ENCODE results near the gene SRCAP.

SRCAP gene

GRCh38 chr16:30747799-30748633 lies 49.0 kb downstream of the SRCAP start, which contains the start of gene PHKG2:
PHKG2 (plus strand) TSS chr16:30748425; CDS start chr16:30748821, 396 bp downstream.
- H3K4me1 Mint-ChIP-seq (ENCODE audit: low read depth), result peaks cover 18% of the 10 kb centered on the region
- peaks cover 6% of the 10 kb centered on the region for H3K36me3 Mint-ChIP-seq
- H3K4me3 Mint-ChIP-seq, result peak within 1 kb of the TSS; percentile 89
- H3K9me3 Mint-ChIP-seq (ENCODE audit: low read depth), result no peaks in the 10 kb centered on the region
- peak within 1 kb of the TSS; percentile 91 for H3K27ac Mint-ChIP-seq
- H3K27me3 Mint-ChIP-seq, result no peaks in the 10 kb centered on the region

GRCh38 chr16:30748634-30749445 lies 49.9 kb downstream of the SRCAP start:
- peaks cover 4% of the 10 kb centered on the region for H3K36me3 Mint-ChIP-seq
- peak overlapping the region; percentile 89 for H3K4me3 Mint-ChIP-seq
- peaks cover 18% of the 10 kb centered on the region for H3K4me1 Mint-ChIP-seq (ENCODE audit: low read depth)
- no peaks in the 10 kb centered on the region for H3K9me3 Mint-ChIP-seq (ENCODE audit: low read depth)
- H3K27me3 Mint-ChIP-seq, result no peaks in the 10 kb centered on the region
- H3K27ac Mint-ChIP-seq, result peak overlapping the region; percentile 28

- Mint-ChIP-seq H3K27me3 (no peaks in the 10 kb centered on the region), H3K27ac (no peak overlapping the region), H3K4me1 (ENCODE audit: low read depth) (peaks cover 17% of the 10 kb centered on the region), H3K36me3 (peaks cover 3% of the 10 kb centered on the region), H3K9me3 (ENCODE audit: low read depth) (no peaks in the 10 kb centered on the region), H3K4me3 (peak overlapping the region; percentile 75)
Observed at GRCh38 chr16:30750201-30750600, 51.2 kb downstream of the SRCAP start.

GRCh38 chr16:30750876-30751465 lies 52.0 kb downstream of the SRCAP start:
- no peaks in the 10 kb centered on the region for H3K27me3 Mint-ChIP-seq
- peaks cover 17% of the 10 kb centered on the region for H3K4me1 Mint-ChIP-seq (ENCODE audit: low read depth)
- no peak overlapping the region for H3K27ac Mint-ChIP-seq
- no peak overlapping the region for H3K4me3 Mint-ChIP-seq
- H3K9me3 Mint-ChIP-seq (ENCODE audit: low read depth), result no peaks in the 10 kb centered on the region
- H3K36me3 Mint-ChIP-seq, result peaks cover 3% of the 10 kb centered on the region

DNA sequence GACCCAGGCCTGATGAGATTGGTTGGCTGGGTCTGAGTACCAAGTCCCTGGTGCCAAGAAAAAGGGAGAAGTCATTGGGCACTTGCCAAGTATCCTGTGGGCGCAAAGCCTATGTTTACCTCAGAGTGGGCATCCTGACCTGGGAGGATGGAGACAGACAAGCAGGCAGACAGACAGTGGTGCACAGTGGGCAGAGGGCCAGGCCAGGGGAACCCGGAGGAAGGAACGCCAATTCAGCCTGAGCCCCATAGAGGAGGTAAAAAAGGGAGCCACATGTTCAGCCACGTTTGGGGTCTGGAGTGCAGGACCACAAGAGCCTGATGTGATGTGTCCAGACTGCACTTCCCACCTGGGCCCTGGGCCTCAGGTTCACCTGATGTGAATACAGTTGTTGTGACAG lies 54.6 kb downstream of the SRCAP start:
- no peak overlapping the region for H3K27ac Mint-ChIP-seq
- H3K36me3 Mint-ChIP-seq, result peaks cover 3% of the 10 kb centered on the region
- H3K4me1 Mint-ChIP-seq (ENCODE audit: low read depth), result peaks cover 7% of the 10 kb centered on the region
- H3K9me3 Mint-ChIP-seq (ENCODE audit: low read depth), result no peaks in the 10 kb centered on the region
- H3K4me3 Mint-ChIP-seq, result no peak overlapping the region
- H3K27me3 Mint-ChIP-seq, result no peaks in the 10 kb centered on the region

GRCh38 chr16:30755955-30756780 lies 57.2 kb downstream of the SRCAP start:
- Mint-ChIP-seq H3K4me1 (ENCODE audit: low read depth) (peaks cover 7% of the 10 kb centered on the region), H3K4me3 (no peak overlapping the region), H3K27ac (no peak overlapping the region), H3K9me3 (ENCODE audit: low read depth) (no peaks in the 10 kb centered on the region), H3K27me3 (no peaks in the 10 kb centered on the region), H3K36me3 (peaks cover 3% of the 10 kb centered on the region)

GRCh38 chr16:30756781-30757100 lies 57.8 kb downstream of the SRCAP start:
- H3K9me3 Mint-ChIP-seq (ENCODE audit: low read depth), result no peaks in the 10 kb centered on the region
- H3K27me3 Mint-ChIP-seq, result no peaks in the 10 kb centered on the region
- peaks cover 3% of the 10 kb centered on the region for H3K36me3 Mint-ChIP-seq
- peaks cover 8% of the 10 kb centered on the region for H3K4me1 Mint-ChIP-seq (ENCODE audit: low read depth)
- no peak overlapping the region for H3K27ac Mint-ChIP-seq
- H3K4me3 Mint-ChIP-seq, result no peak overlapping the region

- peaks cover 3% of the 10 kb centered on the region for H3K36me3 Mint-ChIP-seq
- no peaks in the 10 kb centered on the region for H3K27me3 Mint-ChIP-seq
- peaks cover 11% of the 10 kb centered on the region for H3K4me1 Mint-ChIP-seq (ENCODE audit: low read depth)
- no peak overlapping the region for H3K4me3 Mint-ChIP-seq
- H3K9me3 Mint-ChIP-seq (ENCODE audit: low read depth), result no peaks in the 10 kb centered on the region
- no peak overlapping the region for H3K27ac Mint-ChIP-seq
Observed at GRCh38 chr16:30757316-30757715, 58.3 kb downstream of the SRCAP start.

DNA sequence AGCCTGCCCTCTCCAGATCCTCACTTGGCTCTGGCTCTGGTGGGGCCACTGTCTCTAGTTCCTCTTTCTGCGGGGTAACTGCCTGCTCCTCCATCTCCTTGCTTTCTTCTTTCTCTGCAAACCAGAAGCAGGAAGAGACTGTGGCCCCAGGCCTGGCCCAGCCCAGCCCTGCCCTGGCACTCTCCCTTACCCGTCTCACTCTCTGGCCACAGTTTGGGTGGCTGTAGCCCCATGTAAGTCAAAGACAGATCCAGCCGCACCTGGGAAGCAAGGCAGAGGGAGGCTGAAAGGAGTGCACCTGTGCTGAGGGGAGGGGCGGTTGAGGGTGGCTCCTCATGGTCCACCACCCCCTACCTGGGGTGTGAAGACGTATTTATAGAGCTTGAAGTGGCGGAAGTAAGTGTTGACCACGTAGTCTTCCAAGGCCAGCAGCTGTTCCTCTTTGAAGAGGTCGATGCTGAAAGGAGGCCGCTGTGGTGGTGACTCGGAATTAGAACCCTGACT lies 60.1 kb downstream of the SRCAP start:
- Mint-ChIP-seq H3K4me1 (ENCODE audit: low read depth) (peaks cover 25% of the 10 kb centered on the region), H3K9me3 (ENCODE audit: low read depth) (no peaks in the 10 kb centered on the region), H3K27me3 (no peaks in the 10 kb centered on the region), H3K27ac (no peak overlapping the region), H3K36me3 (peaks cover 3% of the 10 kb centered on the region), H3K4me3 (no peak overlapping the region)

DNA sequence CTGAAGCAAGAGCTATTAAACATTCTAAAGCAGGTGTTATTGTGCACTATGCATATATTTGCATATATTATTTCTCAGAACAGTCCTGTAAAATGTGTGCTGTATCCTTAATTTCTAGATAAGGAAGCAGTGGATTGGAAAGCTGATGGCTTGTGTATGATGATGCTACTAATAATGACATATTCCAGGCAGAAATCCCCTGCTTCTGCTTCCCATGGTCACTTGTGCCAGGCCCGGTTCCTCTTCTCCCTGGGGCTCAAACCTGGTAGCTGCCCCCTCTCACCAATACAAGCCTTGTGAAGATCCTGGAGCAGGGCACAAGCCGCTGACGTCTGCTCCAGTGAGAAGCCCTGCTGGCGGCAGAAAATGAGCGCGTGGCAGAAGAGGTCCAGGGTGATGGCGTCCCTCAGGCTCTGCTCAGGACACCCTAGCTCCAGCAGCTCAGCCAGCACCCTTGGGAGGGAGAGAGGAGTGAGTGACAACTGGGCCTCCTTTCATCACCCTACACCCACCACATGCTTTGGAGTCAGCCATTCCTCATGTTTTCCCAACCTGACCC lies 61.1 kb downstream of the SRCAP start:
- Mint-ChIP-seq H3K27me3 (no peaks in the 10 kb centered on the region), H3K9me3 (ENCODE audit: low read depth) (no peaks in the 10 kb centered on the region), H3K4me1 (ENCODE audit: low read depth) (peaks cover 26% of the 10 kb centered on the region), H3K4me3 (peak overlapping the region; percentile 95), H3K36me3 (no peaks in the 10 kb centered on the region), H3K27ac (no peak overlapping the region)

DNA sequence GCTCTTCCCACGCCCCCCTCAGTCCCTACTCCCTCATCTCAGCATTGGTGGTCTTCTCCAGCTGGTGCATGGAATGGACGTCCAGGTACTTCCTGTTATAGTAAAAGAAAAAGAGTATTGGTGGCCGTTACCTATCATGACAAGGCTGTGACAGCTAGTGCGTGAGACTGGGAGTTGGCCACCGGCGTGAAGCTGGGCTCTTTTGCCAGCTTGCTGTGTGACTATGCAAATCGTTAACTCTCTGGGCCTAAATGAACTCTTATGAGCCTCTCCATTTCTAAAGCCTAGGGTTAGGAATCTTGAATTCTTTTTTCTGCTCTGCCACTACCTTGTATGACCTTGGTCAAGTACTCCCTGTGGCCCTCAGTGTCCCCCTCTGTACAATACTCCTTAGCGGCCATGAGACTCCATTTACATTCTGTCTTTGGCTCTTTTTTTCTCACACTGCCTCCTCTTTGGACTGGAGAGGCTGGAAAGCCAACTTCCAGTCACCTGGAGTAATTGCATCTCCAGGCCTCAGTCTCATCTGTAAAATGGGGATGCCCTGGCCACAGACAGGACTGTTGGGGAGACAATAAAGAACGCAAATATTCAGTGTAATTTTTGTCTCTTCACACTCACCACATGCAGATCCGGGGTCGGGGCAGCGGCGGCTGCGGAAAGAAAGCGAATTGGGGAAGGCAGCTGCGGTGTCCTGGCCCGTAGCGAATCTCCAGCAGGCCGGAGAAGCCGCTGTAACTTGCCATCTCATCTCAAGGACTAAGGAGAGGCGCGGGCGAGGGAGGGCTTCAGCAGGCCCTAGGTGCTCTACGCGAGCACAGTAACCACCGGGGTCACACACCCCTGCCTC lies 61.8 kb downstream of the SRCAP start:
- Mint-ChIP-seq H3K4me1 (ENCODE audit: low read depth) (peaks cover 26% of the 10 kb centered on the region), H3K36me3 (no peaks in the 10 kb centered on the region), H3K27ac (peak overlapping the region; percentile 84), H3K4me3 (peak overlapping the region; percentile 95), H3K27me3 (no peaks in the 10 kb centered on the region), H3K9me3 (ENCODE audit: low read depth) (no peaks in the 10 kb centered on the region)

GRCh38 chr16:30761427-30761927 lies 62.5 kb downstream of the SRCAP start:
- H3K27ac Mint-ChIP-seq, result peak overlapping the region; percentile 84
- no peaks in the 10 kb centered on the region for H3K9me3 Mint-ChIP-seq (ENCODE audit: low read depth)
- peaks cover 26% of the 10 kb centered on the region for H3K4me1 Mint-ChIP-seq (ENCODE audit: low read depth)
- H3K36me3 Mint-ChIP-seq, result no peaks in the 10 kb centered on the region
- H3K4me3 Mint-ChIP-seq, result peak overlapping the region; percentile 95
- H3K27me3 Mint-ChIP-seq, result no peaks in the 10 kb centered on the region

Measured in activated naive CD8-positive, alpha-beta T cell (primary cell).